HepG2 (cell line): ENCODE data around the gene PADI4. TPM values are rescaled to one million over a fixed set of nuclear protein-coding genes. Genes with fewer than 3 reads are reported as not detected.

Experiments used
- ATAC-seq: fragments of 200-7000 bp; cut with Tn5 transposase; 3 replicates; pipeline ENCODE4 v1.9.1; 2020; ENCODE audit warnings: mild to moderate bottlenecking, moderate library complexity
- BruUV-seq: library from RNA; stranded (reverse); fragments of 400-500 nt; replicated peaks from 2 replicates; lab custom pipeline; 2021; lab: Mats Ljungman, UMichigan
- CTCF ChIA-PET: fragments of 300-600 bp; formaldehyde crosslinking; extraction: SDS; loops from one replicate; lab custom pipeline; 2021; ENCODE audit warnings: low total read pairs, inconsistent platforms, low intra/inter-chr PET ratio; lab: Yijun Ruan, JAX
- POLR2A ChIA-PET: fragments of 350-600 bp; sonication (Branson Sonifier 250); formaldehyde crosslinking; loops from one replicate; lab custom pipeline; 2020; ENCODE audit warnings: antibody characterized with exemption, inconsistent platforms; lab: Yijun Ruan, JAX
- DNase-seq: peaks from one replicate; pipeline ENCODE4 v3.0.0-alpha.2; 2015; ENCODE audit warnings: low spot score
- FAIRE-seq: peaks from 3 replicates; lab custom pipeline; 2011; peaks lifted over from hg19 to GRCh38; lab: Jason Lieb, UNC
- H2AFZ ChIP-seq: one replicate; pipeline ENCODE4 v1.6.1; 2011; ENCODE audit warnings: low read length, inconsistent platforms
- H3K27ac ChIP-seq: fragments of 300-600 bp; 3 replicates; pipeline ENCODE4 v1.8.0; 2011; ENCODE audit warnings: mixed run types, mild to moderate bottlenecking, mixed read lengths, low read length, inconsistent platforms; ENCODE audit not compliant: insufficient read depth; ENCODE audit errors: extremely low read length
- H3K27me3 ChIP-seq, 2 experiments: fragments of 200-600 bp in 1 of 2; 2 replicates in 1 of 2; 3 replicates in 1 of 2; pipeline versions ENCODE4 v1.6.0 to v1.8.0; 2011; ENCODE audit warnings: low read length in 2 of 2, mild to moderate bottlenecking in 2 of 2, moderate library complexity in 2 of 2, inconsistent platforms in 1 of 2; ENCODE audit not compliant: insufficient read depth in 2 of 2, control insufficient read depth in 1 of 2
- H3K36me3 ChIP-seq, 2 experiments: fragments of 200-600 bp in 1 of 2; replicated peaks in 1 of 2; 2 replicates in 1 of 2; 3 replicates in 1 of 2; pipeline versions ENCODE4 v1.5.1 to v1.8.0; 2011; ENCODE audit warnings: low read length in 2 of 2, inconsistent platforms in 1 of 2; ENCODE audit not compliant: insufficient read depth in 2 of 2, control insufficient read depth in 1 of 2
- H3K4me1 ChIP-seq: 2 replicates; pipeline ENCODE4 v1.5.1; 2012; ENCODE audit warnings: low read length, inconsistent platforms; ENCODE audit not compliant: insufficient read depth
- H3K4me2 ChIP-seq: 2 replicates; pipeline ENCODE4 v1.6.0; 2011; ENCODE audit warnings: low read depth, low read length, inconsistent platforms
- H3K4me3 ChIP-seq, 3 experiments: fragments of 200-600 bp in 1 of 3; sonication (generic), shearing (Covaris generic) in 1 of 3; replicated peaks in 1 of 3; 2 replicates each; pipeline ENCODE4 v1.5.1; 2011 to 2016; ENCODE audit warnings: low read length in 3 of 3, inconsistent platforms in 2 of 3, low read depth in 2 of 3, mild to moderate bottlenecking in 2 of 3, control low read depth in 1 of 3, mixed read lengths in 1 of 3; ENCODE audit not compliant: insufficient read depth in 1 of 3
- H3K79me2 ChIP-seq: one replicate; pipeline ENCODE4 v1.6.1; 2011; ENCODE audit warnings: low read length, inconsistent platforms; ENCODE audit not compliant: insufficient read depth
- H3K9ac ChIP-seq: 2 replicates; pipeline ENCODE4 v1.6.0; 2011; ENCODE audit warnings: mild to moderate bottlenecking, low read depth, low read length, inconsistent platforms; ENCODE audit not compliant: insufficient read depth
- H3K9me3 ChIP-seq: 2 replicates; pipeline ENCODE4 v1.5.1; 2012; ENCODE audit warnings: mild to moderate bottlenecking, low read length
- H4K20me1 ChIP-seq: 2 replicates; pipeline ENCODE4 v1.6.0; 2011; ENCODE audit warnings: inconsistent platforms, mild to moderate bottlenecking, low read length, moderate library complexity; ENCODE audit not compliant: insufficient read depth
- DDIT3 ChIP-seq: sonication (generic); formaldehyde crosslinking; IDR thresholded peaks from 2 replicates; pipeline ENCODE4 v1.4.0; 2020; ENCODE audit warnings: mild to moderate bottlenecking, missing genetic modification reagents
- ELF4 ChIP-seq: sonication (generic); formaldehyde crosslinking; IDR thresholded peaks from 2 replicates; pipeline ENCODE4 v1.5.0; 2020; ENCODE audit warnings: missing genetic modification reagents, mild to moderate bottlenecking, moderate library complexity, borderline replicate concordance
- GLI4 ChIP-seq: sonication (generic); formaldehyde crosslinking; IDR thresholded peaks from 2 replicates; pipeline ENCODE4 v1.5.1; 2020; ENCODE audit warnings: missing genetic modification reagents, mild to moderate bottlenecking, moderate library complexity, borderline replicate concordance
- HMG20B ChIP-seq: conservative IDR thresholded peaks from 2 replicates; pipeline ENCODE4 v1.6.1; 2016; ENCODE audit warnings: missing genetic modification reagents, missing compliant biosample characterization
- MAZ ChIP-seq, 2 experiments: sonication (generic) in 1 of 2; formaldehyde crosslinking in 1 of 2; IDR thresholded peaks; 2 replicates each; pipeline versions ENCODE4 v1.5.0 to v1.6.1; 2012 to 2020; ENCODE audit warnings: low read depth in 2 of 2, mild to moderate bottlenecking in 2 of 2, borderline replicate concordance in 1 of 2, improper control_type of control experiment in 1 of 2, low read length in 1 of 2, missing genetic modification reagents in 1 of 2, moderate library complexity in 1 of 2
- MTA1 ChIP-seq: sonication (generic); formaldehyde crosslinking; IDR thresholded peaks from 2 replicates; pipeline ENCODE4 v1.4.0; 2020; ENCODE audit warnings: missing genetic modification reagents, mild to moderate bottlenecking, borderline replicate concordance
- MZF1 ChIP-seq: sonication (generic); formaldehyde crosslinking; IDR thresholded peaks from 2 replicates; pipeline ENCODE4 v1.8.1; 2023; ENCODE audit warnings: mild to moderate bottlenecking, missing genetic modification reagents, borderline replicate concordance
- NPAS2 ChIP-seq: sonication (generic); formaldehyde crosslinking; IDR thresholded peaks from 2 replicates; pipeline ENCODE4 v1.8.0; 2022; ENCODE audit warnings: mild to moderate bottlenecking, missing genetic modification reagents, borderline replicate concordance
- SCMH1 ChIP-seq: sonication (generic); formaldehyde crosslinking; IDR thresholded peaks from 2 replicates; pipeline ENCODE4 v1.9.0; 2021; ENCODE audit warnings: missing genetic modification reagents, mild to moderate bottlenecking, borderline replicate concordance
- SRSF4 ChIP-seq: fragments of 200-400 bp; formaldehyde crosslinking; IDR thresholded peaks from one replicate; pipeline ENCODE4 v1.6.1; 2018; ENCODE audit warnings: mild to moderate bottlenecking, low read depth, low read length, moderate library complexity; ENCODE audit not compliant: poor library complexity, severe bottlenecking
- ZBTB14 ChIP-seq: sonication (generic); formaldehyde crosslinking; IDR thresholded peaks from 2 replicates; pipeline ENCODE4 v1.4.0; 2020; ENCODE audit warnings: missing genetic modification reagents
- ZNF180 ChIP-seq: sonication (generic); formaldehyde crosslinking; IDR thresholded peaks from 2 replicates; pipeline ENCODE4 v1.4.0; 2020; ENCODE audit warnings: low read depth, missing genetic modification reagents, borderline replicate concordance
- ZNF546 ChIP-seq: sonication (generic); formaldehyde crosslinking; conservative IDR thresholded peaks from 2 replicates; pipeline ENCODE4 v1.8.1; 2023; ENCODE audit warnings: mild to moderate bottlenecking, missing genetic modification reagents
- ZNF577 ChIP-seq: sonication (generic); formaldehyde crosslinking; IDR thresholded peaks from 2 replicates; pipeline ENCODE4 v1.4.0; 2020; ENCODE audit warnings: mild to moderate bottlenecking, low read depth, missing genetic modification reagents, borderline replicate concordance
- WGBS: methylation state at CpG from one replicate; pipeline ENCODE4 v1.1.6; 2017; ENCODE audit warnings: low lambda C conversion rate; 5-methylcytosine and 5-hydroxymethylcytosine counted together
- in situ Hi-C: cut with HindIII; loops from 2 replicates; pipeline ENCODE4 v1.10.0; 2017; ENCODE audit warnings: low pct_unique_long_range_greater_than_20kb; ENCODE audit not compliant: extremely low pct_ligation_motif_present
- intact Hi-C: fragments of 100-400 bp; cut with micrococcal nuclease; formaldehyde crosslinking; loops from one replicate; pipeline ENCODE4 v1.10.0; 2022; ENCODE audit not compliant: unreplicated experiment
- polyA plus RNA-seq, 8 experiments: library from polyadenylated mRNA; depleted of rRNA in 3 of 8; stranded (reverse) in 7 of 8; unstranded in 1 of 8; fragments of >200 nt; fragmentation: Illumina TruSeq in 4 of 8; extraction: Trizol in 4 of 8; gene quantifications; 2 replicates each; pipeline versions ENCODE4 v1.2.1 to v1.2.3, GENCODE V29; 2011 to 2016; ENCODE audit warnings: low read depth in 4 of 8, missing spikeins in 1 of 8, mixed read lengths in 1 of 8; ENCODE audit not compliant: insufficient read depth in 1 of 8
- total RNA-seq, 5 experiments: library from RNA; depleted of rRNA; stranded (reverse); fragments of >200 nt; fragmentation: Illumina TruSeq; extraction: Trizol; gene quantifications; 2 replicates each; pipeline ENCODE4 v1.2.3, GENCODE V29; 2016; ENCODE audit warnings: low read depth in 1 of 5
- TF ChIP-seq, protein P1 (sequence below): sonication (generic); formaldehyde crosslinking; IDR thresholded peaks from 2 replicates; pipeline ENCODE4 v1.8.1; 2023; ENCODE audit warnings: mild to moderate bottlenecking, missing genetic modification reagents, borderline replicate concordance

Gene PADI4
- total and polyA plus RNA-seq, 2 of the 13 experiments (the other 11 are each of a cell fraction or from before 2014, with no cell fraction given) = 0.04 TPM

DNA sequence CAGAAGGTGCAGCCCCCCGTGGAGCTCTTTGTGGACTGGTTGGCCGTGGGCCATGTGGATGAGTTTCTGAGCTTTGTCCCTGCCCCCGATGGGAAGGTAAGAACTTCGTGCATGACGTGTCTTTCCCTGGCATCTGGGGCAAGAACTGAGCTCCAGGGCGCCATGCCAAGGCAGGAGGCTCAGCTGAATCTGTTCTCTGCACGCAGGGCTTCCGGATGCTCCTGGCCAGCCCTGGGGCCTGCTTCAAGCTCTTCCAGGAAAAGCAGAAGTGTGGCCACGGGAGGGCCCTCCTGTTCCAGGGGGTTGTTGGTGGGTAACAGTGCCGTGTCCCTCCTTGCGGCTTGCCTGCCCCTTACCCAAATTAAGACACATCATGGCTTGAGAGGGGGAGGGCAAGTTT is 31.4 kb upstream of the PADI4 start:
- no peak for ATAC-seq

More for the DNA sequence above, 31.4 kb upstream of the PADI4 start:
- intact Hi-C loops (no loop called here), in situ Hi-C loops (no loop called here)
- TF ChIP-seq, protein P1, sequence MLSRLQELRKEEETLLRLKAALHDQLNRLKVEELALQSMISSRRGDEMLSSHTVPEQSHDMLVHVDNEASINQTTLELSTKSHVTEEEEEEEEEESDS = no peak
- TF ChIP-seq SRSF4 (no peak), GLI4 (CRISPR knock-in tag) (no peak), ELF4 (no peak), MAZ (IDR thresholded peaks at IDR 0.05; ENCODE audit: borderline replicate concordance, low read depth, low read length) (no peak), MAZ (CRISPR knock-in tag; IDR thresholded peaks at IDR 0.05; ENCODE audit: low read depth) (no peak), MTA1 (CRISPR knock-in tag) (no peak), ZBTB14 (CRISPR knock-in tag) (no peak), SCMH1 (CRISPR knock-in tag) (no peak), NPAS2 (CRISPR knock-in tag) (no peak), DDIT3 (no peak), MZF1 (CRISPR knock-in tag) (no peak), ZNF577 (no peak), ZNF180 (no peak), ZNF546 (CRISPR knock-in tag) (no peak), HMG20B (CRISPR knock-in tag) (no peak)
- peaks cover 2 to 9% of the 10 kb centered on the region in 2 experiments; a peak in 3 of 5 replicates for H3K27me3 ChIP-seq
- H2AFZ ChIP-seq = no peak overlapping the region
- no peaks in the 10 kb centered on the region for H3K9me3 ChIP-seq
- H3K4me1 ChIP-seq = no peaks in the 10 kb centered on the region
- H3K36me3 ChIP-seq = no peaks in the 10 kb centered on the region
- no peaks in the 10 kb centered on the region for H3K79me2 ChIP-seq
- no peak overlapping the region for H3K27ac ChIP-seq
- WGBS = 3% methylated on average over 3 of the region's 11 CpGs
- H4K20me1 ChIP-seq = no peaks in the 10 kb centered on the region
- DNase-seq = no peak
- H3K4me2 ChIP-seq = no peak overlapping the region
- ChIA-PET CTCF (no interaction called here), POLR2A (no interaction called here)
- BruUV-seq = no TSS peak
- H3K4me3 ChIP-seq = no peak overlapping the region
- no peak for FAIRE-seq
- no peak overlapping the region for H3K9ac ChIP-seq
